BJ (cell line): ENCODE data around the gene WNK3. TPM values are rescaled to one million over a fixed set of nuclear protein-coding genes. Genes with fewer than 3 reads are reported as not detected.
"Not testable (repeated sequence)": the region's sequence is repeated elsewhere in the genome, so short reads cannot be mapped to it uniquely, and the experiment has no call there.

Source experiments
- CTCF ChIA-PET: fragments of 350-600 bp; formaldehyde crosslinking; extraction: SDS; loops from one replicate; lab custom pipeline; 2021; ENCODE audit warnings: antibody characterized with exemption, inconsistent platforms; lab: Yijun Ruan, JAX
- POLR2A ChIA-PET: fragments of 300-600 bp; sonication (Branson Sonifier 250); formaldehyde crosslinking; extraction: SDS; loops from one replicate; lab custom pipeline; 2021; ENCODE audit warnings: antibody characterized with exemption; lab: Charles Lee
- DNase-seq: peaks from one replicate; pipeline ENCODE4 v3.0.0-alpha.2; 2011; ENCODE audit warnings: low read depth
- H3K27me3 ChIP-seq: 2 replicates; pipeline ENCODE4 v1.6.0; 2011; ENCODE audit warnings: low read length; ENCODE audit not compliant: control insufficient read depth, insufficient read depth
- H3K36me3 ChIP-seq: 2 replicates; pipeline ENCODE4 v1.5.1; 2011; ENCODE audit warnings: low read length; ENCODE audit not compliant: control insufficient read depth, insufficient read depth
- H3K4me3 ChIP-seq: 2 replicates; pipeline ENCODE4 v1.5.1; 2011; ENCODE audit warnings: low read depth, mild to moderate bottlenecking, control low read depth, low read length
- CTCF ChIP-seq: IDR thresholded peaks from 2 replicates; pipeline ENCODE4 v1.5.1; 2011; ENCODE audit warnings: low read depth, mild to moderate bottlenecking, control low read depth, inconsistent platforms, low read length, moderate library complexity; ENCODE audit not compliant: insufficient read depth
- polyA minus RNA-seq: library from RNA; depleted of rRNA, polyadenylated mRNA; stranded (reverse); fragments of >200 nt; gene quantifications from 2 replicates; pipeline ENCODE4 v1.2.3, GENCODE V29; 2011; rRNA and poly(A)+ RNA removed
- polyA plus RNA-seq: library from polyadenylated mRNA; depleted of rRNA; stranded (reverse); fragments of >200 nt; gene quantifications from 2 replicates; pipeline ENCODE4 v1.2.3, GENCODE V29; 2011; rRNA removed

WNK3 gene
- polyA plus RNA-seq (0.06 and 0.12 TPM in 2 replicates), polyA minus RNA-seq (0.15 and 0.19 TPM in 2 replicates)

DNA sequence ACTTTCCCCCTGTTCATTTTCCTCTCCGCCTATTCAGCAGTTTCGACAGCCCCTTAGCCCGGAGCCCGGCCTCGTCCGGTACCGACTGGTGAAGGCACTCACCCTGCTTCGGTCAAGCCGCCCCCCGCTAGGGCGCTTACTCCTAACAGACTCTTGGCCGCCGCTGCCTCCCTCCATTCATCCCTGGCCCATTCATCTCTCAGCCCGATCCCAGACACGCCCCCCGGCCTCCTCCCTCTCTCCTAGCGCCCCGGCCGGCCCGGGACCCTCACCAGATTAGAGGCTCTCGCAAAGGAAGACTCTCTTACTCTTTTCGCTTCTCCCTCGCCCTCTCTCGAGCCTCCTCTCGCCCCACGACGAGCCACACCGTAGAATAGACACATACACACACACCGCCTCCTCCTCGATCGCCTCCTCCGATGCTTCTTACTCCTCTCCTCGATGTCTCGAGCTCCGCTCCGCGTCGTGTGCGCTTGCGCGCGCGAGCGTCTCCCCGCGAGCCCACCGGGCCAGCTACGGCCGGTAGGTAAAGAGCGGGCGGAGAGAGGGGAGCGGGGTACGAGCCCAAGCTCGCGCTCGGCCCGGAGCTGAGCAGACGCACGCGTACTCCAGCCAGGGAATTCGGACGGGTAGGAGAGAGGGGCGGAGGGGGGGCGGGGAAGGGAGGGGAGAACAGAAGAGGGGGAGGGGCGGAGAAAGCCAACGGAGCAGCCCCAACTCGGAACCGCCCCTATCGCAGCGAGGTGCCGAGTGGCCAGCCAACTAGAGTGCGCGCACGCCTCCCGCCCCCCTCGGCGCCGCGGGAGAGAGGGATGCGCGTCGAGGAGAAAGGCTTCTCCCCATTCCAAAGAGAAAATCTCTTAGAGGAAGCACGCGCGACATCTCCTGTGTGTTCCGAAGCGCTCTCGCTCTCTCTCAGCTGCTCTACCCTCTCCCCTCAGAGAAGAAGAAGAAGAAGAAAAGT is at the start of gene WNK3:
Gene WNK3, minus strand, starts transcription at position 633 of the 964 bp plus-strand sequence.
- no peak for TF ChIP-seq CTCF
- peaks cover 5% of the 10 kb centered on the region for H3K27me3 ChIP-seq
- ChIA-PET CTCF (no interaction called here), POLR2A (no interaction called here)
- H3K36me3 ChIP-seq, result no peaks in the 10 kb centered on the region
- peak within 1 kb of the TSS; percentile 46 for H3K4me3 ChIP-seq
- DNase-seq, result no peak

GRCh38 chrX:54407266-54407665 is 49.4 kb upstream of the WNK3 start:
- no peak overlapping the region for H3K4me3 ChIP-seq
- CTCF ChIA-PET, result no interaction called here
- no peak for TF ChIP-seq CTCF
- POLR2A ChIA-PET, result no interaction called here
- H3K27me3 ChIP-seq, result no peaks in the 10 kb centered on the region
- DNase-seq, result no peak
- no peaks in the 10 kb centered on the region for H3K36me3 ChIP-seq

DNA sequence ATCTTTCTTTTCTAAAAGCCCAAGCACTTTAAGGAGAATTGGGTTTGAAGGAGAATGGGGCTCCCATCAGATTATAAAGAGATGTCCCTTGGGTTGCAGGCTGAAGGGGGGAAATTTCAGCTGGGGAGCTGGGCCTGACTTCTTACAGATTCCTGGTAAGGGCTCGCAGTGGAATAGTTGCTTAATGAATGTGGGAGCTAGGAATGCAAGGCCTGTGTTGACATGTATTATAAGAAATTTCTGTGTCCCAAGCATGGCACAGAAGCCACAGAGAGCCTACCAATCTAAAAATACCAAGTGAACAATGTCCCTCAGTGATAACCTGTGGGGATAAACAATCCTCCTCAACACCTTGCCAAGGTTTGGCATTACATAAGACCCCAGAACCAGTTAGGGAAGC is 39.3 kb upstream of the WNK3 start:
- ChIA-PET POLR2A (no interaction called here), CTCF (no interaction called here)
- DNase-seq, result no peak
- Histone ChIP-seq H3K4me3 (no peak overlapping the region), H3K36me3 (no peaks in the 10 kb centered on the region), H3K27me3 (no peaks in the 10 kb centered on the region)
- TF ChIP-seq CTCF, result no peak

- CTCF ChIA-PET, result no interaction called here
- Histone ChIP-seq H3K36me3 (no peaks in the 10 kb centered on the region), H3K27me3 (no peaks in the 10 kb centered on the region), H3K4me3 (no peak overlapping the region)
- TF ChIP-seq CTCF, result no peak
- POLR2A ChIA-PET, result no interaction called here
- DNase-seq, result no peak
Measured at GRCh38 chrX:54386314-54386713, 28.5 kb upstream of the WNK3 start.

- H3K36me3 ChIP-seq, CTCF ChIA-PET, DNase-seq, POLR2A ChIA-PET, H3K27me3 ChIP-seq, H3K4me3 ChIP-seq: not testable (repeated sequence)
Measured at GRCh38 chrX:54384661-54385060, 26.8 kb upstream of the WNK3 start.
